K562 (cell line): Measurements from ENCODE around the gene LMOD1. TPM values are rescaled to one million over a fixed set of nuclear protein-coding genes. Genes with fewer than 3 reads are reported as not detected.

ENCODE experiments used
- AFF1 ChIP-seq, 2 experiments: fragments of 450-650 bp; IDR thresholded peaks; 2 replicates each; pipeline ENCODE4 v1.6.1; 2018; ENCODE audit warnings: mild to moderate bottlenecking in 2 of 2, low read depth in 1 of 2; ENCODE audit not compliant: partially characterized antibody in 2 of 2
- ARID2 ChIP-seq: fragments of 450-650 bp; IDR thresholded peaks from 2 replicates; pipeline ENCODE4 v1.6.1; 2017; ENCODE audit warnings: antibody characterized with exemption, mild to moderate bottlenecking
- ARNT ChIP-seq, 2 experiments: fragments of 450-650 bp; IDR thresholded peaks; 2 replicates each; pipeline ENCODE4 v1.6.1; 2016; ENCODE audit warnings: mild to moderate bottlenecking in 1 of 2
- DMBX1 ChIP-seq: fragments of 250-450 bp; sonication (Bioruptor Pico); IDR thresholded peaks from 2 replicates; pipeline ENCODE4 v1.8.0; 2022; ENCODE audit warnings: inconsistent platforms, mild to moderate bottlenecking, moderate library complexity, borderline replicate concordance
- HIVEP1 ChIP-seq: fragments of 250-450 bp; sonication (Bioruptor Pico); IDR thresholded peaks from 2 replicates; pipeline ENCODE4 v1.4.0; 2020; ENCODE audit warnings: mild to moderate bottlenecking
- LCOR ChIP-seq: sonication (generic); formaldehyde crosslinking; IDR thresholded peaks from 2 replicates; pipeline ENCODE4 v1.8.0; 2022; ENCODE audit warnings: mild to moderate bottlenecking, missing genetic modification reagents
- PHF21A ChIP-seq: fragments of 450-650 bp; IDR thresholded peaks from 2 replicates; pipeline ENCODE4 v1.6.1; 2017; ENCODE audit warnings: low read depth, borderline replicate concordance
- RBM39 ChIP-seq: fragments of 200-400 bp; formaldehyde crosslinking; optimal IDR thresholded peaks from 2 replicates; pipeline ENCODE3; 2018; ENCODE audit warnings: low read depth, low read length
- SP1 ChIP-seq: sonication (generic); formaldehyde crosslinking; IDR thresholded peaks from 2 replicates; pipeline ENCODE4 v1.8.1; 2022; ENCODE audit warnings: mild to moderate bottlenecking, missing genetic modification reagents
- TEAD1 ChIP-seq, 2 experiments: fragments of 450-650 bp in 1 of 2; sonication (generic) in 1 of 2; formaldehyde crosslinking; IDR thresholded peaks; 2 replicates each; pipeline versions ENCODE4 v1.4.0 to v1.8.0; 2020 to 2022; ENCODE audit warnings: mild to moderate bottlenecking in 2 of 2, missing genetic modification reagents in 1 of 2
- ZBTB26 ChIP-seq: fragments of 450-650 bp; formaldehyde crosslinking; IDR thresholded peaks from 2 replicates; pipeline ENCODE4 v1.4.0; 2022; ENCODE audit warnings: missing genetic modification characterization
- ZNF263 ChIP-seq: sonication (generic); formaldehyde crosslinking; IDR thresholded peaks from 2 replicates; pipeline ENCODE4 v1.8.0; 2022; ENCODE audit warnings: mild to moderate bottlenecking, missing genetic modification reagents, borderline replicate concordance
- ZNF75A ChIP-seq: fragments of 450-650 bp; formaldehyde crosslinking; IDR thresholded peaks from 2 replicates; pipeline ENCODE4 v1.4.0; 2020; ENCODE audit warnings: mild to moderate bottlenecking
- polyA plus RNA-seq, 8 experiments: library from polyadenylated mRNA; depleted of rRNA in 4 of 8; stranded (reverse) in 5 of 8; unstranded in 3 of 8; fragments of >200 nt; fragmentation: Nextera tagmentation in 2 of 8; fragmentation: Illumina TruSeq in 1 of 8; extraction: Ambion mirVana in 2 of 8; extraction: Trizol in 1 of 8; gene quantifications; 2 replicates each; pipeline versions ENCODE4 v1.2.1 to v1.2.3, GENCODE V29; 2011 to 2014; ENCODE audit warnings: inconsistent platforms in 1 of 8, missing spikeins in 1 of 8
- total RNA-seq, 7 experiments: library from RNA; depleted of rRNA in 6 of 7; stranded (reverse); fragments of >200 nt in 6 of 7; fragmentation: Illumina TruSeq in 2 of 7; extraction: Trizol in 2 of 7; gene quantifications; 2 replicates each; pipeline versions ENCODE4 v1.2.1 to v1.2.3, GENCODE V29; 2011 to 2021; ENCODE audit warnings: low replicate concordance in 1 of 7
- TF ChIP-seq, protein P1 (sequence below): fragments of 250-450 bp; sonication (Bioruptor Pico); IDR thresholded peaks from 2 replicates; pipeline ENCODE4 v1.4.0; 2020; ENCODE audit warnings: mild to moderate bottlenecking, moderate library complexity
- TF ChIP-seq, protein P2 (sequence below), 2 experiments: fragments of 450-650 bp; conservative IDR thresholded peaks; 2 replicates each; pipeline ENCODE4 v1.6.1; 2017; ENCODE audit warnings: mild to moderate bottlenecking in 2 of 2, moderate library complexity in 2 of 2

LMOD1 gene
- total and polyA plus RNA-seq, 9 of the 15 experiments (the other 6 are each of a cell fraction or from before 2014, with no cell fraction given), result 0.03 to 0.54 (median 0.38) TPM; not detected in 1

- TF ChIP-seq, protein P1, sequence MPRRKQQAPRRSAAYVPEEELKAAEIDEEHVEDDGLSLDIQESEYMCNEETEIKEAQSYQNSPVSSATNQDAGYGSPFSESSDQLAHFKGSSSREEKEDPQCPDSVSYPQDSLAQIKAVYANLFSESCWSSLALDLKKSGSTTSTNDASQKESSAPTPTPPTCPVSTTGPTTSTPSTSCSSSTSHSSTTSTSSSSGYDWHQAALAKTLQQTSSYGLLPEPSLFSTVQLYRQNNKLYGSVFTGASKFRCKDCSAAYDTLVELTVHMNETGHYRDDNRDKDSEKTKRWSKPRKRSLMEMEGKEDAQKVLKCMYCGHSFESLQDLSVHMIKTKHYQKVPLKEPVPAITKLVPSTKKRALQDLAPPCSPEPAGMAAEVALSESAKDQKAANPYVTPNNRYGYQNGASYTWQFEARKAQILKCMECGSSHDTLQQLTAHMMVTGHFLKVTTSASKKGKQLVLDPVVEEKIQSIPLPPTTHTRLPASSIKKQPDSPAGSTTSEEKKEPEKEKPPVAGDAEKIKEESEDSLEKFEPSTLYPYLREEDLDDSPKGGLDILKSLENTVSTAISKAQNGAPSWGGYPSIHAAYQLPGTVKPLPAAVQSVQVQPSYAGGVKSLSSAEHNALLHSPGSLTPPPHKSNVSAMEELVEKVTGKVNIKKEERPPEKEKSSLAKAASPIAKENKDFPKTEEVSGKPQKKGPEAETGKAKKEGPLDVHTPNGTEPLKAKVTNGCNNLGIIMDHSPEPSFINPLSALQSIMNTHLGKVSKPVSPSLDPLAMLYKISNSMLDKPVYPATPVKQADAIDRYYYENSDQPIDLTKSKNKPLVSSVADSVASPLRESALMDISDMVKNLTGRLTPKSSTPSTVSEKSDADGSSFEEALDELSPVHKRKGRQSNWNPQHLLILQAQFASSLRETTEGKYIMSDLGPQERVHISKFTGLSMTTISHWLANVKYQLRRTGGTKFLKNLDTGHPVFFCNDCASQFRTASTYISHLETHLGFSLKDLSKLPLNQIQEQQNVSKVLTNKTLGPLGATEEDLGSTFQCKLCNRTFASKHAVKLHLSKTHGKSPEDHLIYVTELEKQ (CRISPR knock-in tag), result no peak
- TF ChIP-seq ZNF75A (no peak), DMBX1 (CRISPR knock-in tag) (no peak), ARNT (IDR thresholded peaks at IDR 0.05) (peak in 1 of 2 experiments; percentile 78; a peak in 2 of 4 replicates), TEAD1 (CRISPR knock-in tag; IDR thresholded peaks at IDR 0.05) (peak in 1 of 2 experiments; percentile 80; a peak in 1 of 4 replicates), ARID2 (peak; percentile 99), HIVEP1 (CRISPR knock-in tag) (no peak), ZBTB26 (CRISPR knock-in tag) (0 out of 2 replicates have a peak, but pooled peaks have one; percentile 21), ZNF263 (CRISPR knock-in tag) (peak; percentile 100), RBM39 (peak; percentile 51), LCOR (CRISPR knock-in tag) (peak; percentile 86), AFF1 (IDR thresholded peaks at IDR 0.05; ENCODE audit: low read depth in 1 of 2, partially characterized antibody in 2 of 2) (peak in 1 of 2 experiments; percentile 56), PHF21A (0 out of 2 replicates have a peak, but pooled peaks have one; percentile 16), SP1 (CRISPR knock-in tag) (peak; percentile 76)
- TF ChIP-seq, protein P2, sequence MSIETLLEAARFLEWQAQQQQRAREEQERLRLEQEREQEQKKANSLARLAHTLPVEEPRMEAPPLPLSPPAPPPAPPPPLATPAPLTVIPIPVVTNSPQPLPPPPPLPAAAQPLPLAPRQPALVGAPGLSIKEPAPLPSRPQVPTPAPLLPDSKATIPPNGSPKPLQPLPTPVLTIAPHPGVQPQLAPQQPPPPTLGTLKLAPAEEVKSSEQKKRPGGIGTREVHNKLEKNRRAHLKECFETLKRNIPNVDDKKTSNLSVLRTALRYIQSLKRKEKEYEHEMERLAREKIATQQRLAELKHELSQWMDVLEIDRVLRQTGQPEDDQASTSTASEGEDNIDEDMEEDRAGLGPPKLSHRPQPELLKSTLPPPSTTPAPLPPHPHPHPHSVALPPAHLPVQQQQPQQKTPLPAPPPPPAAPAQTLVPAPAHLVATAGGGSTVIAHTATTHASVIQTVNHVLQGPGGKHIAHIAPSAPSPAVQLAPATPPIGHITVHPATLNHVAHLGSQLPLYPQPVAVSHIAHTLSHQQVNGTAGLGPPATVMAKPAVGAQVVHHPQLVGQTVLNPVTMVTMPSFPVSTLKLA (conservative IDR thresholded peaks at IDR 0.05), result peak in 1 of 2 experiments; percentile 61; a peak in 1 of 4 replicates
Measured at GRCh38 chr1:201895913-201896807, 50.2 kb downstream of the LMOD1 start (continued).
